Loucy (cell line): ENCODE measurements around the gene NANOGP8.
"Not testable (repeated sequence)": the region's sequence is repeated elsewhere in the genome, so short reads cannot be mapped to it uniquely, and the experiment has no call there.

Experiments used
- H2AFZ ChIP-seq: fragments of 200-600 bp; sonication (generic); 2 replicates; pipeline ENCODE4 v1.6.0; 2016; ENCODE audit warnings: antibody characterized with exemption, mild to moderate bottlenecking, low read length, moderate library complexity
- H3F3A ChIP-seq: fragments of 200-600 bp; 2 replicates; pipeline ENCODE4 v1.6.0; 2016; ENCODE audit warnings: antibody characterized with exemption, low read depth, mild to moderate bottlenecking
- H3K27me3 ChIP-seq: fragments of 200-600 bp; sonication (generic); 2 replicates; pipeline ENCODE4 v1.6.1; 2014; ENCODE audit warnings: low read length, mild to moderate bottlenecking; ENCODE audit not compliant: insufficient read depth, poor library complexity, severe bottlenecking
- H3K36me3 ChIP-seq: fragments of 200-600 bp; sonication (generic); 2 replicates; pipeline ENCODE4 v1.6.1; 2016; ENCODE audit warnings: low read length; ENCODE audit not compliant: insufficient read depth
- H3K4me1 ChIP-seq: fragments of 200-600 bp; sonication (generic); 2 replicates; pipeline ENCODE4 v1.5.1; 2014; ENCODE audit warnings: low read length, mild to moderate bottlenecking; ENCODE audit not compliant: insufficient read depth, poor library complexity, severe bottlenecking
- H3K4me2 ChIP-seq: fragments of 200-600 bp; sonication (generic); 2 replicates; pipeline ENCODE4 v1.6.0; 2014; ENCODE audit warnings: antibody characterized with exemption, low read length, low read depth, mild to moderate bottlenecking; ENCODE audit not compliant: poor library complexity, severe bottlenecking
- H3K4me3 ChIP-seq: fragments of 200-600 bp; sonication (generic); 2 replicates; pipeline ENCODE4 v1.5.1; 2014; ENCODE audit warnings: low read length, mild to moderate bottlenecking, mixed read lengths; ENCODE audit not compliant: poor library complexity, severe bottlenecking
- H3K79me2 ChIP-seq: fragments of 200-600 bp; sonication (generic); 2 replicates; pipeline ENCODE4 v1.6.1; 2014; ENCODE audit warnings: low read length; ENCODE audit not compliant: insufficient read depth
- H3K9ac ChIP-seq: fragments of 200-600 bp; sonication (generic); 2 replicates; pipeline ENCODE4 v1.6.0; 2014; ENCODE audit warnings: mild to moderate bottlenecking, low read depth, low read length, moderate library complexity; ENCODE audit not compliant: poor library complexity, severe bottlenecking
- H3K9me2 ChIP-seq: fragments of 200-600 bp; sonication (generic); replicated peaks from 2 replicates; pipeline ENCODE4 v1.6.1; 2016; ENCODE audit warnings: low read depth, low read length, mixed read lengths
- H3K9me3 ChIP-seq: fragments of 200-600 bp; sonication (generic); 2 replicates; pipeline ENCODE4 v1.6.1; 2014; ENCODE audit warnings: mild to moderate bottlenecking, antibody characterized with exemption, low read length, low read depth; ENCODE audit not compliant: insufficient read depth
- H4K20me1 ChIP-seq: fragments of 200-600 bp; sonication (generic); 2 replicates; pipeline ENCODE4 v1.6.0; 2014; ENCODE audit warnings: antibody characterized with exemption, low read length, mild to moderate bottlenecking; ENCODE audit not compliant: insufficient read depth, poor library complexity, severe bottlenecking
- CTCF ChIP-seq: fragments of 200-600 bp; sonication (generic); conservative IDR thresholded peaks from 2 replicates; pipeline ENCODE4 v1.5.1; 2014; ENCODE audit warnings: mild to moderate bottlenecking, antibody characterized with exemption, low read length
- EZH2phosphoT487 ChIP-seq: fragments of 200-600 bp; IDR thresholded peaks from 2 replicates; pipeline ENCODE4 v1.6.1; 2018; ENCODE audit warnings: antibody characterized with exemption, mild to moderate bottlenecking, moderate library complexity, borderline replicate concordance

Gene NANOGP8

GRCh38 chr15:35085176-35085919 is at the start of gene NANOGP8:
NANOGP8 (minus strand) TSS chr15:35085295; CDS start chr15:35085110, 185 bp downstream.
- not testable (repeated sequence) for H3K4me3 ChIP-seq, H3F3A ChIP-seq, H3K9me3 ChIP-seq, H3K9ac ChIP-seq, H3K4me1 ChIP-seq, H3K36me3 ChIP-seq, H3K27me3 ChIP-seq, H3K79me2 ChIP-seq, H3K4me2 ChIP-seq, H2AFZ ChIP-seq, H3K9me2 ChIP-seq, H4K20me1 ChIP-seq

- Histone ChIP-seq H3K27me3 (no peaks in the 10 kb centered on the region), H3K9me3 (no peaks in the 10 kb centered on the region), H3K9ac (no peak overlapping the region), H3F3A (no peaks in the 10 kb centered on the region), H3K9me2 (no peaks in the 10 kb centered on the region), H4K20me1 (no peaks in the 10 kb centered on the region), H3K4me1 (no peaks in the 10 kb centered on the region), H3K36me3 (no peaks in the 10 kb centered on the region), H3K79me2 (no peaks in the 10 kb centered on the region), H3K4me3 (no peak overlapping the region), H3K4me2 (no peak overlapping the region), H2AFZ (no peak overlapping the region)
- TF ChIP-seq EZH2phosphoT487 (no peak), CTCF (no peak)
Measured at GRCh38 chr15:35134299-35134698, 49.2 kb upstream of the NANOGP8 start.

GRCh38 chr15:35130245-35130644 is 45.1 kb upstream of the NANOGP8 start:
- Histone ChIP-seq H3K36me3 (no peaks in the 10 kb centered on the region), H2AFZ (no peak overlapping the region), H3K9me3 (no peaks in the 10 kb centered on the region), H3K4me3 (no peak overlapping the region), H3F3A (no peaks in the 10 kb centered on the region), H3K4me2 (no peak overlapping the region), H3K79me2 (no peaks in the 10 kb centered on the region), H3K9me2 (no peaks in the 10 kb centered on the region), H3K9ac (no peak overlapping the region), H3K4me1 (no peaks in the 10 kb centered on the region), H3K27me3 (no peaks in the 10 kb centered on the region), H4K20me1 (no peaks in the 10 kb centered on the region)
- TF ChIP-seq CTCF (no peak), EZH2phosphoT487 (no peak)

GRCh38 chr15:35129361-35129760 is 44.3 kb upstream of the NANOGP8 start:
- Histone ChIP-seq H3K9me3 (no peaks in the 10 kb centered on the region), H4K20me1 (no peaks in the 10 kb centered on the region)

More at GRCh38 chr15:35129361-35129760, 44.3 kb upstream of the NANOGP8 start:
- H3K9ac ChIP-seq: no peak overlapping the region
- no peaks in the 10 kb centered on the region for H3K79me2 ChIP-seq
- H2AFZ ChIP-seq: no peak overlapping the region
- H3K27me3 ChIP-seq: no peaks in the 10 kb centered on the region
- no peaks in the 10 kb centered on the region for H3K9me2 ChIP-seq
- no peaks in the 10 kb centered on the region for H3F3A ChIP-seq
- H3K4me2 ChIP-seq: no peak overlapping the region
- H3K4me3 ChIP-seq: no peak overlapping the region
- H3K4me1 ChIP-seq: no peaks in the 10 kb centered on the region
- H3K36me3 ChIP-seq: no peaks in the 10 kb centered on the region
- no peak for TF ChIP-seq CTCF
- no peak for TF ChIP-seq EZH2phosphoT487
